HG03108 (cell line): ENCODE measurements around the gene HMCN1.

ENCODE experiments used
- ATAC-seq: cut with Tn5 transposase; IDR thresholded peaks from one replicate; pipeline ENCODE4 v1.9.1; 2021; ENCODE audit warnings: moderate library complexity; ENCODE audit not compliant: unreplicated experiment

The HMCN1 gene

GRCh38 chr1:185803241-185803640 lies 69.0 kb downstream of the HMCN1 start:
- ATAC-seq, result no peak

- no peak for ATAC-seq
Measured at GRCh38 chr1:185804206-185804605, 70.0 kb downstream of the HMCN1 start.

DNA sequence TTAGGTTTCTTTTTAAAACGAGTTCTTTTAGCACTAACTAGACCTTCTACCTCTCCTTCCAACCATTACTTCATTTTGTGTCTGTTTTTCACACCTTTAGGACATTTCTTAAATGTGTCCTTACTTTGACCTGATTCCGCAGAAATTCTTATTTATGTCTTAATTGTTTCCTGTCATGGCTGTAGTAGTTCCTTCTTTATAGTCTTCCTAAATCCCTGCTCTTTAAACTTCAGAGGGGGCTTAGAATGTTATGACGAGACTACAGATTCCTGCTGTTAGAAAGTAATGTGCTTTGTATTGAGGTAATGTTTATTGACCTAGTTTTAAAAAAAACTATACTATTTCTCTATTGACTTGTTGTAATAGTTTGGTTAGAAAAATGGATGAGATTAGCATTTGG lies 70.4 kb downstream of the HMCN1 start:
- ATAC-seq, result no peak

- no peak for ATAC-seq
Measured at GRCh38 chr1:185807275-185807674, 73.1 kb downstream of the HMCN1 start.

DNA sequence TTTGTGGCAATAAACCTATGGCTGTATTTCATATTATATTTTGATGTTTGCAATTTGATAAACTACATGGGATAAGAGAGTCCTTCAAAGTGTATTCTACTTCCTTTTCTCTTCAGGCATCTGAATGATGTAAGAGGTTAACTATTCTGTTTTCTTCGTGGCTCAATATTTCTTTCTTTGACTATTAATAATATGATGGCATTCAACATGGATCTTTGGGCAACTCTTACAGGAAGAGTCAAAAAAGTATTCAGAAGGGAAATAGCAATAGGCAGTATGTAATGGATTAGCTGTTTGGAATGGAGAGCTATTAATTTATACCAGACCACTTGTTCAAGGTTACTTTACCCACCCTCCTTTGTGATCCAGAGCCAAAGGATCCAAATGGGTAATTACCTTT lies 74.4 kb downstream of the HMCN1 start:
- ATAC-seq, result no peak

DNA sequence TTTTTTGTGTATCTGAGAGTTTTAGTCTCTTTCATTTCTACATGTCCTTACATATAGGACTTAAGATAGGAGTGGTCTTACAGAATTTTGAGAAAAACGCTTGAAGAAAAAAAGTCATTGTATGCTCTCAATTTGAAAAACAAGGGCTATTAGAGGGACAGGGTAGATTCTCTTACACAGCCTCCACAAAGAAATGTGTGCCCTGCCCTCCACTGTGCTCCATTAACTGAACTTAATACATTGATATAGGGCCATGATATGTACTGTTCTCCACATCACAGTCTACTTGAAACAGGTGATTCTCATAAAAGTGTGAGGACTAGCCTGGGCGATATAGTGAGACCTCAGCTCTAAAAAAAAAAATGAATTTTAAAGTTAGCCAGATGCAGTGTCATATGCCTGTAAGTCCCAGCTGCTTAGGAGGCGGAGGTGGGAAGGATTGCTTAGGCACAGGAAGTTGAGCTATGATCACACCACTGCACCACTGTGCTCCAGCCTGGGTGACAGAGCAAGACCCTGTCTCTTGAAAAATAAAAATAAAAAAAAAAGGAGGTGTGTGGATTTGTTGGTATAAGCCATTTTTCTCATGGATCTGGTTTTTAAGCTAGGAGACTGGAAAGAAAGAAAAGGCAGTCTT lies 77.0 kb downstream of the HMCN1 start:
- ATAC-seq, result no peak

DNA sequence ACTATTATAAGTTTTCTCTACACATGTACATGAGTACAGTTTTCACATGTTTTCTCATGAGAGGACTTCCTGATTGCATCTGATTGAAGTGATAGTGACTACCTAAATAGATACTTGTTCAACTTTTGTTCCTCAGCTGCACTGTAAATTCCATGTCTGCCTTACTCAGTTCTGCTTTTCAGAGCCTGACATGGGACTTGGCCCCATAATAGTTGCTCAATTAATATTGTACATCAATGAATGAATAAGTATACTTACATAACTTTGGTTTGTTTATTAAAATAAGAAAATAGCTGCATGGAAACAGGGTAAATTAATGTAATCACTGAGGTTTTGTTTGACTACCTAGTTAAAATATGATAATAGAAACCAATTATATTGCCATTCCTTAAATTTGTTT lies 78.7 kb downstream of the HMCN1 start:
- no peak for ATAC-seq

DNA sequence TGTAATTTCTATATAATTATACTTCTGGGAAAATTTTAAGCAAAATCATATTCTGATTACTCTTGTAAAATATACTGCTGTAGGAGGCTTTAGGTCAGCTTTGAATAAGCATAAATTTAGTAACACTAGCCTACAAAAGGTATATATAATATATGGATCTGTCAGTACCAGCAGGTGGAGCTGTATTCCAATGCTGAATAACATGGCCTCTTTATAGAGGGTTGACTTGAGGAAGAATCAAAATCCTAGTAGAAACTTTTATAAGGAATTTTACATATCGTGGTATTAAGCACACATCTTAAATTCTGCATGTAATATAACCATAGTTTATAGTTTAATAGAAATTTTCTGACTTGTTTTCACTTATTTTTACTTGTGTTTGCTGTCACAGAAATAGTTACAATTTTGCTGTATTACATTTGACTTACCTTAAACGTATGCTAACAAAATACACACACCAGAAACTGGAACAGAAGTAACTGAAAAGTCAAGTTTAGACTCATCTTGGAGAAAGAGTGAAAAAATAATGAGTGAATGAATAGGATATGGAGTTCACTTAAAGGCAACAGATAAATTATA lies 79.3 kb downstream of the HMCN1 start:
- ATAC-seq, result no peak

GRCh38 chr1:185816460-185816859 lies 82.3 kb downstream of the HMCN1 start:
- no peak for ATAC-seq

- no peak for ATAC-seq
Measured at GRCh38 chr1:185819798-185820197, 85.6 kb downstream of the HMCN1 start.

- no peak for ATAC-seq
Measured at GRCh38 chr1:185821612-185822385, 87.6 kb downstream of the HMCN1 start.

- ATAC-seq, result no peak
Measured at GRCh38 chr1:185823467-185823866, 89.3 kb downstream of the HMCN1 start.

- no peak for ATAC-seq
Measured at GRCh38 chr1:185824106-185824505, 89.9 kb downstream of the HMCN1 start.

DNA sequence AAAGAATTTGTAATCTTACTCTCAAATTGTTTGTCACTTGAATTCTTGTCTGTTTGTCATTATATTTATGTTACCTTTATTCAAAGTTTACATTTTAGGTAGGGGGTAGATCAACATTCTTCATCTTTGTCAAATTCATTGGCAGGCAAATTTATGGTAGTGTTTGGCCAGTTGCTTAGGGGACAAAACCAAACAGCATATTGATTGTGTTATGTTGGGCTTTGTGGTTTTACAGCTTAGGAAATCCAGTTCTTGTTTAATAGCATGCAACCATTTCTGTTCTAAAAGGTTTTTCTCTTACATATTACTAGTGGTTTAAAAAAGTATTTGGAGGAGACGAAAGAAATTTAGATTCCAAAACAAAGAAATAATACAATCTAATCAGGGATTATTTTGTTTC lies 91.4 kb downstream of the HMCN1 start:
- ATAC-seq, result no peak

GRCh38 chr1:185834371-185834905 lies 100.2 kb downstream of the HMCN1 start:
- no peak for ATAC-seq

DNA sequence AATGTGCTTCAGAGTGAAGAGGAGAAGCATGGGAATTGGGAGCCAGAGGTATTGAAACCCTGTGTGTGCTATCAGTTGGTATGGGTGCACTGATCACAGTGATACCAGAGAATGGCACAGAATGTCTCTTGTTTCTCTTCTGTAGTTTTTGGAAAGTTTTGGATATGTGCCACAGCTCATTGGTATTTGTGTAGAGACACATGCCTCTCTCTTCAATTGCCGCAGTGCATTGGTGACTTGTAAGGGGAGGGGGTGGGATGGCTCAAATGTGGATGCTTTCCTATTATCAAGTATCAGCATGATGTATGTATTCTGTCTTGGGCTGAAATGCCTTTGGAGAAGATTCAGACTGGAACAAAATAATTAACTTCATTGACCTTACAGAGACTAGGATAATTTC lies 101.0 kb downstream of the HMCN1 start:
- ATAC-seq, result no peak

DNA sequence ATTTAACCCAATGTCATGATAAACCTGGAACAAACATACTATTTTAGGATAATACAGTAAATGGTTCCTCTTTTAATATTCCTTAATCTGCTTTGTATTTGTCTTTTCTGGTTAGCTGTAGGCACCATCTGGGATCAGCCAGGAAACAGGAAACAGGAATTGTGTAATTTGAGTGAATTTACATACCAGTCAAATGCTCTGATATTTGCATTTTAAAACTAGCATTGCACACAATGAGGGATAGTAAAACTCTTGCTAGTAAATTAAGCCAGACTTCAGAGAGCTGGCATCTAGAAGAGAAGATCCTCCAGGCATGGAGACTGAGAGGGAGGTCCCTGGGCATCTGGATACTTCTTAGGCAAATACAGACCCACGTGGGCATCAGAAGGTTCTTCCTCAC lies 103.5 kb downstream of the HMCN1 start:
- ATAC-seq, result no peak

- no peak for ATAC-seq
Measured at GRCh38 chr1:185838111-185838510, 103.9 kb downstream of the HMCN1 start.

- ATAC-seq, result no peak
Measured at GRCh38 chr1:185840880-185841279, 106.7 kb downstream of the HMCN1 start.

DNA sequence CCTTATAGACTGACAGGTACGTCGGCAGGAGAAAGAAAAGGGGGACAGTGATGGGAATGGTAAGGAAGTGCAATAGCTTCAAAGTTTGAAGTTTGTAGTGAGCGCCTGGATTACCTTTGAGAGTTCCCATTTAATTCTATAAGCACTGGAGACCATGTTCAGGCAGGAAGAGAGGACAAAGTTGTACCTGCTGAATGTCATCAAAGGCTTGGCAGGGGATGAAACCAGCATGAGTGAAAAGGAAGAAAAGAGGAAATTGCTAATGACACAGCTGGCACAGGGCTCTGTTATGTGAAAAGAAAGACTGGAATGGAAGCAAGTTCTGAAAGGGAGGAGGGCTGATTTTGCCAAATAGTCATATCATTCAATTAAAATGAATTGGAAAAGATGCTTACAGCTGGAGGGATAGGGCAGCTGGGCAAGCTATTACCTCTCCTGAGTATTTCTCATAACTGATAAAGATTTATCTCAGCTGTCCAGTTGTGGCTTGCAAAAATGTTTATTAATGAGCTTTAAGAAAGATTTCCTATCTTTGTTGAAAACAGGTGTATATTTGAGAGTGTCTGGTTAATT lies 109.2 kb downstream of the HMCN1 start:
- ATAC-seq, result no peak

- no peak for ATAC-seq
Measured at GRCh38 chr1:185843986-185844385, 109.8 kb downstream of the HMCN1 start.
